Measurements from ENCODE around the gene ADAMTS15.
A peak's percentile ranks its signal among the peaks of the same experiment; 100 is the strongest.

Gene ADAMTS15

DNA sequence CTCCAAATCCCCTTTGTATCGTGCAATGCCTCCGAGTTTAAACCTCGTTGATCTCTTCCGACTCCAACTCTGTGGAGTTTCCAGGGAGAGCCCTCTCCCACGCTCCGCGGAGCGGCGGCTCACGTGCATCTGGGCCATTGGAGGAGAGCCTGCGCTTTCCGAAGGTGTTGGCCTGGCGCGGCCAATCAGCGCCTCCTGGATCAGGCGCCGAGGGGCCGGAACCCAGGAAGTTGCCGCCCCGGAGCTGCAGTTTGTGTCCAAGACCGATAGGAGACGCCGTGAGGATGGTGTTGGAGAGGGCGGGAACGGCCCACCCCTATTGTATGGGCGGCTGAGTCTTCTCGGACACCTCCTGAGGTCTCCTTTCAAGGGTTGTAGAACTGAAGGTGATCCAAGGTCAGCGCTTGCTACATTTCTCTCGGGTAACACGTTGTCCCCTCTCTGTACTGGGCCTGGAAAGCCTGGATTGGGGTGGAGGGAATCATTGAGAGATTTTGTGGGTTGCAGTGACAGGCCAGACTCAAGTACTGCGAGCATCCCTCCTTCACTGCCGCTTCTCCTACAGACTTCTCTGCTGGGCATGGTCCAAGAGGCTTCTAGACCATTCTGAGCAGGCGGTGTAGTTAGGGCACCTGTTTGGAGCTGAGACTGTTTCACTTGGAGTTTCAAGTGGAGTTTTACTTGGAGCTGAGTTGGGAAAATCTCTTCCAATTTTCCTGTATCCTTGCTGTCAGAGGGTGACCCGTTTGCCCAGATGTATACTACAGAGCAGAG lies 1.7 kb downstream of the ADAMTS15 start:
- Histone ChIP-seq H3K36me3 (ENCODE audit: control insufficient read depth, insufficient read depth, low read length) (no peaks in the 10 kb centered on the region), H3K9me3 (ENCODE audit: control insufficient read depth, low read length) (no peaks in the 10 kb centered on the region), H3K27ac (no peak overlapping the region), H3K79me2 (no peaks in the 10 kb centered on the region), H3K9ac (no peak overlapping the region), H3K4me1 (no peaks in the 10 kb centered on the region), H2AFZ (peak overlapping the region; percentile 68), H3K4me3 (ENCODE audit: low read depth, low read length) (no peak overlapping the region), H3K4me2 (ENCODE audit: low read length) (no peak overlapping the region), H3K27me3 (ENCODE audit: control insufficient read depth, insufficient read depth, low read length) (no peaks in the 10 kb centered on the region)
- TF ChIP-seq, protein P1, sequence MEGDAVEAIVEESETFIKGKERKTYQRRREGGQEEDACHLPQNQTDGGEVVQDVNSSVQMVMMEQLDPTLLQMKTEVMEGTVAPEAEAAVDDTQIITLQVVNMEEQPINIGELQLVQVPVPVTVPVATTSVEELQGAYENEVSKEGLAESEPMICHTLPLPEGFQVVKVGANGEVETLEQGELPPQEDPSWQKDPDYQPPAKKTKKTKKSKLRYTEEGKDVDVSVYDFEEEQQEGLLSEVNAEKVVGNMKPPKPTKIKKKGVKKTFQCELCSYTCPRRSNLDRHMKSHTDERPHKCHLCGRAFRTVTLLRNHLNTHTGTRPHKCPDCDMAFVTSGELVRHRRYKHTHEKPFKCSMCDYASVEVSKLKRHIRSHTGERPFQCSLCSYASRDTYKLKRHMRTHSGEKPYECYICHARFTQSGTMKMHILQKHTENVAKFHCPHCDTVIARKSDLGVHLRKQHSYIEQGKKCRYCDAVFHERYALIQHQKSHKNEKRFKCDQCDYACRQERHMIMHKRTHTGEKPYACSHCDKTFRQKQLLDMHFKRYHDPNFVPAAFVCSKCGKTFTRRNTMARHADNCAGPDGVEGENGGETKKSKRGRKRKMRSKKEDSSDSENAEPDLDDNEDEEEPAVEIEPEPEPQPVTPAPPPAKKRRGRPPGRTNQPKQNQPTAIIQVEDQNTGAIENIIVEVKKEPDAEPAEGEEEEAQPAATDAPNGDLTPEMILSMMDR (IDR thresholded peaks at IDR 0.05) = peak; percentile 36

DNA sequence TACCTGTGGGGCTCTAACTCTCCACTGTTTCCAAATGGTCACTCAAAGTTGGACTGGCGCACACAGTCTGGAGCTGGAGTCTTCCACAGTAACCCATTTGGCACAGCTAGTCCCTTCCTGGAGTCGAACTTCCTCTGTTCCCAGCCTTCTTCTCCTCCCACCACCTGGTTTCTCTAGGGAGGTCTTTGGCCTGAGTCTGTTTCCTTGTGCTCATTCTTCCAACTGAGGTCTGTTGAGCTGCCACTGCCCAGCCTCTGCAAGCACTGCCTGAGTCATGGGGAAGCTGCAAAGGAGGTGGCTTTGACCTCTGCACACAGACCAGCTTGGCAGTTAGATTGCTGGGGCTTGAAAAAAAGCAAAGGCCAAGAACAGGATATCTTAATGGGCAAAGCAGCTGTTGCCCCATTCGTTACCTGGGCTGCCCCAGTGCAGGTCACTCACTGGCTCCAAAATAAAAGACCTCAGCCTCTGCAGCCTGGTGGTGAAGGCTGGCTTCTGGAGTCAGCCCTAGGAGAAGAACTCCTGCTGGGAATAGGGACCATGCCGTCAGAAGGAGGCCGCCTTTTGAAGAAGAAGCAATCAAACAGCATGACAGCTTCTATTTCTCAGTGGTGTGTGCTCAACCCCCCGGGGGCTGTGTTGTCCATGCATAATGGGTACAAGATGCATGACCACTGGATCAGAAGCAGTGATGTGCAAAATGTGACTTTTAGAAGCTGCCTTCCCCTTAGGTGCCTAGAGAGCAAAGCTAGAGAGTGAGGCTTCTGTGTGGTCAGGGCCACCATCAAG lies 3.0 kb downstream of the ADAMTS15 start:
- no peaks in the 10 kb centered on the region for H3K9me3 ChIP-seq (ENCODE audit: control insufficient read depth, low read length)
- H3K9ac ChIP-seq = no peak overlapping the region
- no peaks in the 10 kb centered on the region for H3K79me2 ChIP-seq
- TF ChIP-seq, protein P1 (IDR thresholded peaks at IDR 0.05) = no peak
- no peak overlapping the region for H3K27ac ChIP-seq
- no peaks in the 10 kb centered on the region for H3K36me3 ChIP-seq (ENCODE audit: control insufficient read depth, insufficient read depth, low read length)
- no peak overlapping the region for H3K4me3 ChIP-seq (ENCODE audit: low read depth, low read length)
- H2AFZ ChIP-seq = no peak overlapping the region
- H3K4me1 ChIP-seq = no peaks in the 10 kb centered on the region
- no peak overlapping the region for H3K4me2 ChIP-seq (ENCODE audit: low read length)
- H3K27me3 ChIP-seq (ENCODE audit: control insufficient read depth, insufficient read depth, low read length) = no peaks in the 10 kb centered on the region

DNA sequence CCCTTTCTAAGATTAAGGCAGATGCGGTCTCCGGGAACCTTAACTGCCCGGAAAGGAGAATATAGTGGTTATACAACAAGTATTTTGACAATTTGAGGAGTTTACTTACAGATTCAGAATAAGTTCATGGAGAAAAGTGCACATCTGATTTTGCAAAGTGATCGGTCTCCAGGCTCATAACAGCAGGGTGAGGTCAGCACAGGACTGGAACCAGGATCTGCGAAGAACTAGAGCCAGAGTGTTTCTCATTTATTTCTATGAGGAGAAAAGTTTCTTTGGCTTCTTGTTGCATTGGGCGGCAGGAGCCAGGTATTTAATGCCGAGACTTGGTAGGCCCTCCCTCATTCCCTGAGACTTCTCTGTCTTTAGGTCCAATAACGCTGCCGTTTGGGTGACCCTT lies 3.7 kb downstream of the ADAMTS15 start:
- Histone ChIP-seq H3K4me2 (ENCODE audit: low read length) (no peak overlapping the region), H3K4me3 (ENCODE audit: low read depth, low read length) (no peak overlapping the region), H3K4me1 (no peaks in the 10 kb centered on the region), H3K9me3 (ENCODE audit: control insufficient read depth, low read length) (no peaks in the 10 kb centered on the region), H3K9ac (no peak overlapping the region), H3K27me3 (ENCODE audit: control insufficient read depth, insufficient read depth, low read length) (no peaks in the 10 kb centered on the region), H3K27ac (no peak overlapping the region), H3K79me2 (no peaks in the 10 kb centered on the region), H3K36me3 (ENCODE audit: control insufficient read depth, insufficient read depth, low read length) (no peaks in the 10 kb centered on the region), H2AFZ (no peak overlapping the region)
- TF ChIP-seq, protein P1 (IDR thresholded peaks at IDR 0.05) = no peak

DNA sequence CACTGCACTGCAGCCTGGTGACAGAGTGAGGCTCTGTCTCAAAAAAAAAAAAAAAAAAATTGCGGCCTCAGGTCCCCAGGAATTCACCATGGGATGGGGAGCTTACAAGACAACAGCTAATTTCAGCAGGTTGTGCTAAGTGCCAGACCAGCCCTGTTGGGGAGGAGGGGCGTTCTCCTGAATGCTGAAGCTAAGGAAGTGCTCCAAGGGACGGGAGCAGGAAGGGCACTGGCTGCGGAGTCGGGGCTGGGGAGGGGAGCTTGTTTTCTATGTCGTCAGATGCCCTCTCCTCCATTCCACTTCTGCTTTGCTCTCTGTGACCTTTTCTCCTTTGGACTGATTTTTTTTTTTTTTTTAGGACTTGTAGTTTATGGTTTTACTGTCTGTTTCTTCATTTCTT lies 4.5 kb downstream of the ADAMTS15 start:
- Histone ChIP-seq H3K36me3 (ENCODE audit: control insufficient read depth, insufficient read depth, low read length) (no peaks in the 10 kb centered on the region), H3K79me2 (no peaks in the 10 kb centered on the region), H3K9ac (no peak overlapping the region), H3K4me3 (ENCODE audit: low read depth, low read length) (no peak overlapping the region), H3K27ac (no peak overlapping the region), H3K27me3 (ENCODE audit: control insufficient read depth, insufficient read depth, low read length) (no peaks in the 10 kb centered on the region), H2AFZ (no peak overlapping the region), H3K4me2 (ENCODE audit: low read length) (no peak overlapping the region), H3K9me3 (ENCODE audit: control insufficient read depth, low read length) (no peaks in the 10 kb centered on the region), H3K4me1 (no peaks in the 10 kb centered on the region)
- TF ChIP-seq, protein P1 (IDR thresholded peaks at IDR 0.05) = no peak

All from parathyroid adenoma (tissue), 2 donors.